ENCODE measurements around the gene CRELD2. TPM values are rescaled to one million over a fixed set of nuclear protein-coding genes. Genes with fewer than 3 reads are reported as not detected.
A peak's percentile ranks its signal among the peaks of the same experiment; 100 is the strongest.

The CRELD2 gene
- total and polyA plus RNA-seq, 2 of the 13 experiments (the other 11 are each of a cell fraction or from before 2014, with no cell fraction given), result 17.2 to 44.7 TPM

GRCh38 chr22:49936018-49936972 lies 17.9 kb downstream of the CRELD2 start (continued):
- peak; percentile 96 for TF ChIP-seq RXRB (CRISPR knock-in tag; IDR thresholded peaks at IDR 0.05; ENCODE audit: borderline replicate concordance)
- peak; percentile 77 for TF ChIP-seq ZNF740 (CRISPR knock-in tag; IDR thresholded peaks at IDR 0.05)
- peak; percentile 66; the same call in 1 of the 2 replicates for TF ChIP-seq ZNF768 (CRISPR knock-in tag; IDR thresholded peaks at IDR 0.05)
- TF ChIP-seq PREB (CRISPR knock-in tag; IDR thresholded peaks at IDR 0.05), result no peak
- TF ChIP-seq FOXA1 (IDR thresholded peaks at IDR 0.05), result no peak
- no peak for TF ChIP-seq FOXA1 (CRISPR knock-in tag; IDR thresholded peaks at IDR 0.05)
- TF ChIP-seq ZBTB25 (CRISPR knock-in tag; IDR thresholded peaks at IDR 0.05), result peak; percentile 95
- no peak for TF ChIP-seq ZBTB20 (CRISPR knock-in tag; IDR thresholded peaks at IDR 0.05; ENCODE audit: borderline replicate concordance, low read depth)
- peak; percentile 46; the same call in 1 of the 2 replicates for TF ChIP-seq TFDP2 (CRISPR knock-in tag; IDR thresholded peaks at IDR 0.05)
- no peak for TF ChIP-seq DDIT3 (CRISPR knock-in tag; IDR thresholded peaks at IDR 0.05)
- peak; percentile 73; the same call in 1 of the 2 replicates for TF ChIP-seq PHF21A (CRISPR knock-in tag; IDR thresholded peaks at IDR 0.05)
- TF ChIP-seq ZNF24 (IDR thresholded peaks at IDR 0.05), result no peak
- 0 out of 2 replicates have a peak, but pooled peaks have one; percentile 42 for TF ChIP-seq DMAP1 (CRISPR knock-in tag; IDR thresholded peaks at IDR 0.05)
- no peak for TF ChIP-seq ZBTB4 (CRISPR knock-in tag; IDR thresholded peaks at IDR 0.05; ENCODE audit: borderline replicate concordance)
- no peak for TF ChIP-seq ATF5 (CRISPR knock-in tag; IDR thresholded peaks at IDR 0.05; ENCODE audit: low read depth)

All from HepG2 (cell line).